K562 (cell line): ENCODE results near the gene GNG3. TPM values are rescaled to one million over a fixed set of nuclear protein-coding genes. Genes with fewer than 3 reads are reported as not detected.

Experiments used
- BCOR ChIP-seq: fragments of 450-650 bp; IDR thresholded peaks from 2 replicates; pipeline ENCODE4 v1.6.1; 2016
- BHLHE40 ChIP-seq: IDR thresholded peaks from 2 replicates; pipeline ENCODE4 v1.6.1; 2011; ENCODE audit warnings: low read length, improper control_type of control experiment
- ETV1 ChIP-seq: fragments of 450-650 bp; conservative IDR thresholded peaks from 2 replicates; pipeline ENCODE4 v1.6.1; 2016; ENCODE audit warnings: missing genetic modification characterization, control low read depth, low read depth, missing compliant biosample characterization
- FUS ChIP-seq: fragments of 200-400 bp; formaldehyde crosslinking; optimal IDR thresholded peaks from 2 replicates; pipeline ENCODE3; 2017; ENCODE audit warnings: low read depth, low read length
- HDAC1 ChIP-seq, 2 experiments: fragments of 450-650 bp; IDR thresholded peaks; 2 replicates each; pipeline ENCODE4 v1.6.1; 2016 to 2017; ENCODE audit warnings: inconsistent platforms in 1 of 2, mild to moderate bottlenecking in 1 of 2, moderate library complexity in 1 of 2
- HNRNPH1 ChIP-seq: fragments of 200-400 bp; formaldehyde crosslinking; optimal IDR thresholded peaks from 2 replicates; pipeline ENCODE3; 2017; ENCODE audit warnings: low read depth, mild to moderate bottlenecking, low read length, moderate library complexity
- IRF9 ChIP-seq: fragments of 450-650 bp; IDR thresholded peaks from 2 replicates; pipeline ENCODE4 v1.6.1; 2016; ENCODE audit warnings: missing biosample characterization, missing genetic modification characterization
- KLF13 ChIP-seq: fragments of 450-650 bp; IDR thresholded peaks from 2 replicates; pipeline ENCODE4 v1.6.1; 2016; ENCODE audit warnings: missing genetic modification characterization, low read depth, mild to moderate bottlenecking, missing compliant biosample characterization, moderate library complexity, borderline replicate concordance
- MLLT1 ChIP-seq, 2 experiments: fragments of 450-650 bp; IDR thresholded peaks; 2 replicates each; pipeline ENCODE4 v1.6.1; 2016
- NBN ChIP-seq: fragments of 450-650 bp; IDR thresholded peaks from 2 replicates; pipeline ENCODE4 v1.6.1; 2016; ENCODE audit warnings: low read depth, mild to moderate bottlenecking
- NCOR1 ChIP-seq: fragments of 450-650 bp; IDR thresholded peaks from 2 replicates; pipeline ENCODE4 v1.6.1; 2016; ENCODE audit warnings: mild to moderate bottlenecking, moderate library complexity
- NONO ChIP-seq, 2 experiments: fragments of 200-400 bp in 1 of 2; fragments of 450-650 bp in 1 of 2; formaldehyde crosslinking in 1 of 2; IDR thresholded peaks; 2 replicates each; pipeline ENCODE4 v1.6.1; 2017; ENCODE audit warnings: low read depth in 2 of 2, mild to moderate bottlenecking in 2 of 2, moderate library complexity in 2 of 2, low read length in 1 of 2
- PML ChIP-seq: IDR thresholded peaks from 2 replicates; pipeline ENCODE4 v1.6.1; 2012; ENCODE audit warnings: low read length, inconsistent platforms
- RB1 ChIP-seq: fragments of 450-650 bp; IDR thresholded peaks from 2 replicates; pipeline ENCODE4 v1.6.1; 2017; ENCODE audit warnings: low read depth, mild to moderate bottlenecking
- SETDB1 ChIP-seq: IDR thresholded peaks from one replicate; pipeline ENCODE4 v1.6.1; 2012; ENCODE audit warnings: low read length, control low read depth, inconsistent platforms
- SMARCE1 ChIP-seq: fragments of 450-650 bp; IDR thresholded peaks from 2 replicates; pipeline ENCODE4 v1.7.1; 2016; ENCODE audit warnings: mild to moderate bottlenecking
- STAT5A ChIP-seq: IDR thresholded peaks from 2 replicates; pipeline ENCODE4 v1.6.1; 2012; ENCODE audit warnings: low read length, inconsistent platforms, borderline replicate concordance
- TAF9B ChIP-seq: fragments of 450-650 bp; IDR thresholded peaks from 2 replicates; pipeline ENCODE4 v1.6.1; 2018; ENCODE audit warnings: mild to moderate bottlenecking; ENCODE audit not compliant: partially characterized antibody
- THAP7 ChIP-seq: fragments of 250-450 bp; sonication (Bioruptor Pico); IDR thresholded peaks from 2 replicates; pipeline ENCODE4 v1.5.0; 2021
- ZBTB8A ChIP-seq: fragments of 450-650 bp; IDR thresholded peaks from 2 replicates; pipeline ENCODE4 v1.6.1; 2018; ENCODE audit warnings: mild to moderate bottlenecking, moderate library complexity; ENCODE audit not compliant: partially characterized antibody
- ZNF23 ChIP-seq: fragments of 250-450 bp; sonication (Bioruptor Pico); IDR thresholded peaks from 2 replicates; pipeline ENCODE4 v1.4.0; 2020; ENCODE audit warnings: mild to moderate bottlenecking
- ZNF280B ChIP-seq: fragments of 250-450 bp; sonication (Bioruptor Pico); IDR thresholded peaks from 2 replicates; pipeline ENCODE4 v1.5.1; 2021; ENCODE audit warnings: mild to moderate bottlenecking
- ZNF561 ChIP-seq: fragments of 450-650 bp; formaldehyde crosslinking; conservative IDR thresholded peaks from 2 replicates; pipeline ENCODE4 v1.4.0; 2020; ENCODE audit warnings: mild to moderate bottlenecking, moderate library complexity
- ZNF655 ChIP-seq: fragments of 250-450 bp; sonication (Bioruptor Pico); IDR thresholded peaks from 2 replicates; pipeline ENCODE4 v1.5.0; 2021
- polyA plus RNA-seq, 8 experiments: library from polyadenylated mRNA; depleted of rRNA in 4 of 8; stranded (reverse) in 5 of 8; unstranded in 3 of 8; fragments of >200 nt; fragmentation: Nextera tagmentation in 2 of 8; fragmentation: Illumina TruSeq in 1 of 8; extraction: Ambion mirVana in 2 of 8; extraction: Trizol in 1 of 8; gene quantifications; 2 replicates each; pipeline versions ENCODE4 v1.2.1 to v1.2.3, GENCODE V29; 2011 to 2014; ENCODE audit warnings: inconsistent platforms in 1 of 8, missing spikeins in 1 of 8
- total RNA-seq, 7 experiments: library from RNA; depleted of rRNA in 6 of 7; stranded (reverse); fragments of >200 nt in 6 of 7; fragmentation: Illumina TruSeq in 2 of 7; extraction: Trizol in 2 of 7; gene quantifications; 2 replicates each; pipeline versions ENCODE4 v1.2.1 to v1.2.3, GENCODE V29; 2011 to 2021; ENCODE audit warnings: low replicate concordance in 1 of 7

Gene GNG3
- total and polyA plus RNA-seq, 9 of the 15 experiments (the other 6 are each of a cell fraction or from before 2014, with no cell fraction given), result 0.07 TPM; not detected in 8

GRCh38 chr11:62671608-62672389 lies 35.7 kb upstream of the GNG3 start, which contains the start of the genes LBHD1 and UQCC3 (continued):
- TF ChIP-seq IRF9 (tag), result no peak
- no peak for TF ChIP-seq KLF13 (tag)
- TF ChIP-seq BCOR, result peak; percentile 41; the same call in 1 of the 2 replicates
- TF ChIP-seq THAP7 (CRISPR knock-in tag), result 0 out of 2 replicates have a peak, but pooled peaks have one; percentile 70
- peak in 1 of 2 experiments; percentile 53; a peak in 2 of 4 replicates for TF ChIP-seq HDAC1 (IDR thresholded peaks at IDR 0.05)
- no peak; a peak in 2 of 4 replicates for TF ChIP-seq MLLT1 (IDR thresholded peaks at IDR 0.05)
- no peak for TF ChIP-seq ZNF561 (CRISPR knock-in tag)
- no peak for TF ChIP-seq STAT5A
- TF ChIP-seq FUS, result no peak
- no peak for TF ChIP-seq HNRNPH1
- no peak for TF ChIP-seq ZNF280B (CRISPR knock-in tag)
- TF ChIP-seq ZNF23, result no peak
- peak; percentile 60; the same call in 1 of the 2 replicates for TF ChIP-seq BHLHE40
- no peak for TF ChIP-seq SETDB1
- peak; percentile 47; the same call in 1 of the 2 replicates for TF ChIP-seq ETV1 (tag)
- TF ChIP-seq NCOR1, result peak; percentile 13
- TF ChIP-seq RB1, result peak; percentile 58; the same call in 1 of the 2 replicates
- no peak for TF ChIP-seq ZNF655
- no peak for TF ChIP-seq ZBTB8A
- 0 out of 2 replicates have a peak, but pooled peaks have one; percentile 9 for TF ChIP-seq SMARCE1
- no peak; the same call in 1 of the 2 replicates for TF ChIP-seq NBN
- TF ChIP-seq PML, result peak; percentile 20; the same call in 1 of the 2 replicates
- peak in 1 of 2 experiments; percentile 23; a peak in 1 of 4 replicates for TF ChIP-seq NONO (IDR thresholded peaks at IDR 0.05; ENCODE audit: low read depth in 2 of 2, low read length in 1 of 2)
- TF ChIP-seq TAF9B, result peak; percentile 83
